ENCODE measurements around the gene ITPR2. TPM values are rescaled to one million over a fixed set of nuclear protein-coding genes. Genes with fewer than 3 reads are reported as not detected.
A peak's percentile ranks its signal among the peaks of the same experiment; 100 is the strongest.
"Not testable (repeated sequence)": the region's sequence is repeated elsewhere in the genome, so short reads cannot be mapped to it uniquely, and the experiment has no call there.

The ITPR2 gene
- total and polyA plus RNA-seq, 4 donors, result 4.1 to 47.0 (median 26.5) TPM

DNA sequence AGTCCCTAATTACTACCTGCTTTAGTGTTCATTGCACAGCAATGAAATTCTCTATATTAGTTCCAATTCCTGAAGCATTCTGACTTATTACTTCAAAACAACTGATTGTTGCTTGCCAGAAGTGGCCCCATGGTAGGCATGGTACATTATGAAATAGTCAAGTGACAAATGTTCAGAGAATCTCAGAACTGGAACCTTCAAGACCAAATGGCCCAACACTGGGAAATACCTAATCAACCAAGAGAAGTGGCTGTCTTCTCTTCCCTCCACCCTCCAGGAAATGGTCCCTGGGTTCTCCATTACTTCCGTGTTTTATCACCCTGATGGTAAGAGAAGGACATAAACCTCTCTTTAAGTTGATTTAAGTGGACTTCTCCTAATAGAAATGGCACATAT is 49.9 kb downstream of the ITPR2 start:
- no peak overlapping the region for H3K4me3 ChIP-seq
- peaks cover 0 to under 1% (median 0%) of the 10 kb centered on the region in 4 donors for H3K36me3 ChIP-seq (ENCODE audit: control insufficient read depth in 4 of 4, insufficient read depth in 4 of 4, low read length in 4 of 4)
- H3K27me3 ChIP-seq (ENCODE audit: control insufficient read depth in 3 of 3, insufficient read depth in 3 of 3, low read length in 2 of 3), result no peaks in the 10 kb centered on the region
- peaks cover 0 to 3% (median under 1%) of the 10 kb centered on the region in 4 donors for H3K9me3 ChIP-seq (ENCODE audit: control insufficient read depth in 4 of 4, insufficient read depth in 3 of 4, low read length in 3 of 4)
- no peak overlapping the region for H3K9ac ChIP-seq (ENCODE audit: insufficient read depth in 1 of 2, low read length in 2 of 2)
- H3K4me1 ChIP-seq (ENCODE audit: control insufficient read depth in 5 of 5, insufficient read depth in 5 of 5, low read length in 5 of 5), result peaks cover 0 to 1% (median 0%) of the 10 kb centered on the region in 5 donors
- DNase-seq (no peak), ATAC-seq (ENCODE audit: insufficient read depth, low FRiP score) (peak; percentile 47)
- WGBS, 2 donors, result 82 to 91% methylated on average over 1 of the region's 1 CpG
- H3K27ac ChIP-seq (ENCODE audit: low read depth in 1 of 2, low read length in 1 of 2), result no peak overlapping the region
- TF ChIP-seq, protein P1, sequence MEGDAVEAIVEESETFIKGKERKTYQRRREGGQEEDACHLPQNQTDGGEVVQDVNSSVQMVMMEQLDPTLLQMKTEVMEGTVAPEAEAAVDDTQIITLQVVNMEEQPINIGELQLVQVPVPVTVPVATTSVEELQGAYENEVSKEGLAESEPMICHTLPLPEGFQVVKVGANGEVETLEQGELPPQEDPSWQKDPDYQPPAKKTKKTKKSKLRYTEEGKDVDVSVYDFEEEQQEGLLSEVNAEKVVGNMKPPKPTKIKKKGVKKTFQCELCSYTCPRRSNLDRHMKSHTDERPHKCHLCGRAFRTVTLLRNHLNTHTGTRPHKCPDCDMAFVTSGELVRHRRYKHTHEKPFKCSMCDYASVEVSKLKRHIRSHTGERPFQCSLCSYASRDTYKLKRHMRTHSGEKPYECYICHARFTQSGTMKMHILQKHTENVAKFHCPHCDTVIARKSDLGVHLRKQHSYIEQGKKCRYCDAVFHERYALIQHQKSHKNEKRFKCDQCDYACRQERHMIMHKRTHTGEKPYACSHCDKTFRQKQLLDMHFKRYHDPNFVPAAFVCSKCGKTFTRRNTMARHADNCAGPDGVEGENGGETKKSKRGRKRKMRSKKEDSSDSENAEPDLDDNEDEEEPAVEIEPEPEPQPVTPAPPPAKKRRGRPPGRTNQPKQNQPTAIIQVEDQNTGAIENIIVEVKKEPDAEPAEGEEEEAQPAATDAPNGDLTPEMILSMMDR (IDR thresholded peaks at IDR 0.05; ENCODE audit: control extremely low read depth, extremely low read depth), result no peak

DNA sequence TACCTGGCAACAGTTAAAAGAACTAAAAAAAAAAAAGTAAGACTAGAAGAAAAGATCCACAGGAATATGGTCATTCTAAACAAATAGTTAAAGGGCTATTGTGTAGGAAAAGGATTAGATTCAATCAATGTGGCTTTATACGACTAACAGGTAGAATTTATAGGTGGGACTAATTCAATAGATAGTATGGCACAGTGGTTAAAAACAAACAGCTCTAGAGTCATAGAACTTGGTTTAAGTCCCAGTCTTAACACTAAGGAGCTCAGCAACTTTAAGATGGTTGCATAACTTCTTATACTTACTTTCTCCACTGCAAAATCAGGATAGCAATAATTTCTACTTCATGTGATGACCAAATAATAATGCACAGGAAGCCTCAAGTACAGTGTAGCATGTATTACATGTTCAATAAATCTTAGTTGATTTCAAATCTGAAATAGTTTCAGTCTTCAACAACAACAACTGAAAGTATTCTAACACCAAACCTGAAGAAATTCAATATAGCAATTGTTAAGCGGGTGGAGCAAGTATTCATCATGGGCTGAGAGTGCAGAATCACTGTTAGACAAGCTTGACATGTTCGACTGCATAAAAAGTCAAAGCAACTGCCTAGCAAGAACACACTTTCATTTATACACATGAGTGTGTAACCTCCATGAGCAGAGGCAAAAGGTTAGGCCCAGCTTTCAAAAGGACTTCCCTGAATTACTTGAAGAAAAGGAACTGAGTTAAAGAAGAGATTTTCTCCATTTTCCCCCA is 50.4 kb downstream of the ITPR2 start:
- Histone ChIP-seq H3K27ac (ENCODE audit: low read depth in 1 of 2, low read length in 1 of 2) (no peak overlapping the region), H3K9me3 (ENCODE audit: control insufficient read depth in 4 of 4, insufficient read depth in 3 of 4, low read length in 3 of 4) (peaks cover 0 to 7% (median 4%) of the 10 kb centered on the region in 4 donors), H3K4me3 (no peak overlapping the region), H3K36me3 (ENCODE audit: control insufficient read depth in 4 of 4, insufficient read depth in 4 of 4, low read length in 4 of 4) (peaks cover 0 to 4% (median 0%) of the 10 kb centered on the region in 4 donors), H3K4me1 (ENCODE audit: control insufficient read depth in 5 of 5, insufficient read depth in 5 of 5, low read length in 5 of 5) (peaks cover 0 to 1% (median 0%) of the 10 kb centered on the region in 5 donors), H3K27me3 (ENCODE audit: control insufficient read depth in 3 of 3, insufficient read depth in 3 of 3, low read length in 2 of 3) (no peaks in the 10 kb centered on the region), H3K9ac (ENCODE audit: insufficient read depth in 1 of 2, low read length in 2 of 2) (no peak overlapping the region)
- no peak for DNase-seq
- 88 to 92% methylated on average over 3 of the region's 3 CpGs for WGBS, 2 donors
- no peak for ATAC-seq (ENCODE audit: insufficient read depth, low FRiP score)
- TF ChIP-seq, protein P1 (IDR thresholded peaks at IDR 0.05; ENCODE audit: control extremely low read depth, extremely low read depth), result no peak

DNA sequence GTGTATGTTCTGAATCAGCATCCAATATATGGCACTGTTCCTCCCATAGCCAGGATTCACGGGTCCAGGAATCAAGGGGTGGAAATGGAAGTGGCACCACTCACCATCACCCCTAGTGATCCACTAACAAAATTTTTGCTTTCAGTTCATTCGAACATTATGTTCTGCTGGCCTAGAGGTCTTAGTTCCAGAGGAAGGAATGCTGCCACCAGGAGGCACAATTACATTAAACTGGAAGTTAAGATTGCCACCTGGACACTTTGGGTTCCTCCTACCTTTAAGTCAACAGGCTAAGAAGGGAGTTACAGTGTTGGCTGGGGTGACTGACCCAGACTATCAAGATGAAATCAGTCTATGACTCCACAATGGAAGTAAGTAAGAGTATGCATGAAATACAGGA is 52.3 kb downstream of the ITPR2 start:
- H3K9ac ChIP-seq (ENCODE audit: insufficient read depth in 1 of 2, low read length in 2 of 2); DNase-seq; H3K36me3 ChIP-seq (ENCODE audit: control insufficient read depth in 4 of 4, insufficient read depth in 4 of 4, low read length in 4 of 4); H3K4me1 ChIP-seq (ENCODE audit: control insufficient read depth in 5 of 5, insufficient read depth in 5 of 5, low read length in 5 of 5); ATAC-seq (ENCODE audit: insufficient read depth, low FRiP score); H3K27me3 ChIP-seq (ENCODE audit: control insufficient read depth in 3 of 3, insufficient read depth in 3 of 3, low read length in 2 of 3); H3K4me3 ChIP-seq; H3K27ac ChIP-seq (ENCODE audit: low read depth in 1 of 2, low read length in 1 of 2): not testable (repeated sequence)
- peaks cover 0 to 19% (median 9%) of the 10 kb centered on the region in 4 donors for H3K9me3 ChIP-seq (ENCODE audit: control insufficient read depth in 4 of 4, insufficient read depth in 3 of 4, low read length in 3 of 4)
- WGBS, 2 donors, result 92% methylated on average over 2 of the region's 2 CpGs

DNA sequence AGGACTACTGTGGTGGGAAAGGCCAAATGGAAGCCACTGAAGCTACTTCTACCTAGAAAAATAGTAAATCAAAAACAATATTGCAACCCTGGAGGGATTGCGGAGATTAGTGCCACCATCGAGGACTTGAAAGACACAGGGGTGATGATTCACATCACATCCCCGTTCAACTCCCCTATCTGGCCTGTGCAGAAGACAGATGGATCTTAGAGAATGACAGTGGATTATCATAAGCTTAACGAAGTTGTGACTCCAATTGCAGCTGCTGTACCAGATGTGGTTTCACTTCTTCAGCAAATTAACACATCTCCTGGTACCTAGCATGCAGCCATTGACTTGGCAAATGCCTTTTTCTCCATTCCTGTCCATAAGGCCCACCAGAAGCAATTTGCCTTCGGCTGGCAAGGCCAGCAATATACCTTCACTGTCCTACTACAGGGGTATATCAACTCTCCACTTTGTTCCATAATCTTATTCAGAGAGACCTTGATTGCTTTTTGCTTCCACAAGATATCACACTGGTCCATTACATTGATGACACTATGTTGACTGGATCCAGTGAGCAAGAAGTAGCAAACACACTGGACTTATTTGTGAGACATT is 54.7 kb downstream of the ITPR2 start:
- not testable (repeated sequence) for DNase-seq; H3K9ac ChIP-seq (ENCODE audit: insufficient read depth in 1 of 2, low read length in 2 of 2); H3K27ac ChIP-seq (ENCODE audit: low read depth in 1 of 2, low read length in 1 of 2); H3K36me3 ChIP-seq (ENCODE audit: control insufficient read depth in 4 of 4, insufficient read depth in 4 of 4, low read length in 4 of 4); H3K27me3 ChIP-seq (ENCODE audit: control insufficient read depth in 3 of 3, insufficient read depth in 3 of 3, low read length in 2 of 3); ATAC-seq (ENCODE audit: insufficient read depth, low FRiP score); H3K4me1 ChIP-seq (ENCODE audit: control insufficient read depth in 5 of 5, insufficient read depth in 5 of 5, low read length in 5 of 5); H3K4me3 ChIP-seq
- 91 to 97% methylated on average over 5 of the region's 5 CpGs for WGBS, 2 donors
- peaks cover 0 to 19% (median 9%) of the 10 kb centered on the region in 4 donors for H3K9me3 ChIP-seq (ENCODE audit: control insufficient read depth in 4 of 4, insufficient read depth in 3 of 4, low read length in 3 of 4)
